ENCODE measurements around the gene GDPD5. TPM values are rescaled to one million over a fixed set of nuclear protein-coding genes. Genes with fewer than 3 reads are reported as not detected.

Gene GDPD5
- total RNA-seq, 1 experiment from 2014 or later = 7.8 TPM

DNA sequence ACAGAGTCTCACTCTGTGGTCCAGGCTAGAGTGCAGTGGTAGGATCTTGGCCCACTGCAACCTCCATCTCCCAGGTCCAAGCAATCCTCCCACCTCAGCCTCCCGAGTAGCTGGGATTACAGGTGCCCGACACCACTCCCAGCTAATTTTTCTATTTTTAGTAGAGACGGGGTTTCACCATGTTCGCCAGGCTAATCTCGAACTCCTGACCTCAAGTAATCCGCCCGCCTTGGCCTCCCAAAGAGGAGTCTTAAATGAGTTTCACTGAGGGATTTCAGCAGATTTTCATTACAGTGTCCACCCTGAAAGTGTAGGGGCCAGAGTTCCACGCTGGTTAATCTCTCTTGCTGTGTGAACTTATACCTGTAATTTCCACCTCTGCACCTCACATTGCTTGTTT, 126.8 kb downstream of the GDPD5 start:
- Mint-ChIP-seq H3K4me1 (peaks cover 22 to 28% of the 10 kb centered on the region in 2 experiments), H3K27ac (peak overlapping the region in 2 of 3 experiments; percentile 46 to 99; a peak in 2 of 7 replicates), H3K9me3 (peaks cover 4 to 6% of the 10 kb centered on the region in 2 experiments; a peak in 3 of 5 replicates), H3K36me3 (ENCODE audit: insufficient read depth in 1 of 3, low read depth in 3 of 3) (peaks cover 45 to 47% (median 47%) of the 10 kb centered on the region in 3 experiments), H3K4me3 (peak overlapping the region; percentile 97 to 99), H3K27me3 (ENCODE audit: low read depth) (no peaks in the 10 kb centered on the region; the same call in 1 of the 2 replicates)
- Histone ChIP-seq H3K27ac (ENCODE audit: insufficient read length, low read depth, low read length) (no peak overlapping the region), H3K27me3 (ENCODE audit: insufficient read depth, low read length) (no peaks in the 10 kb centered on the region), H3K79me1 (ENCODE audit: insufficient read depth, low read depth, low read length, poor library complexity, severe bottlenecking) (peaks cover 8% of the 10 kb centered on the region), H2AK5ac (ENCODE audit: insufficient read length, low read length) (no peak overlapping the region), H3K23ac (ENCODE audit: insufficient read length, low read depth, low read length) (no peak overlapping the region), H2AFZ (ENCODE audit: low read length) (peak overlapping the region; percentile 53), H2BK5ac (ENCODE audit: insufficient read length, low read length) (no peak overlapping the region), H3K9ac (ENCODE audit: extremely low read depth, insufficient read length, low read length) (no peak overlapping the region), H3K18ac (ENCODE audit: insufficient read length, low read depth, low read length) (no peak overlapping the region), H4K8ac (replicated peaks; ENCODE audit: insufficient read length, low read depth, low read length) (no peak overlapping the region), H3K4ac (ENCODE audit: low read depth, low read length) (no peak overlapping the region), H3K23me2 (ENCODE audit: insufficient read length, low read depth, low read length, poor library complexity, severe bottlenecking) (peaks cover 9% of the 10 kb centered on the region), H3T11ph (ENCODE audit: low read length) (no peak overlapping the region), H3K4me1 (ENCODE audit: insufficient read depth, low read length) (no peaks in the 10 kb centered on the region; the same call in 1 of the 2 replicates), H2BK120ac (ENCODE audit: low read depth, low read length, poor library complexity, severe bottlenecking) (no peak overlapping the region), H4K91ac (ENCODE audit: insufficient read length, low read depth, low read length) (no peak overlapping the region), H4K5ac (ENCODE audit: insufficient read length, low read depth, low read length) (no peak overlapping the region), H3K9me3 (ENCODE audit: control insufficient read depth, low read depth, low read length) (no peaks in the 10 kb centered on the region), H3K4me2 (ENCODE audit: insufficient read depth, insufficient read length, low read length) (no peak overlapping the region), H3K56ac (ENCODE audit: insufficient read length, low read depth, low read length) (no peak overlapping the region), H3K79me2 (ENCODE audit: insufficient read depth, low read length) (peaks cover 28% of the 10 kb centered on the region), H2BK20ac (ENCODE audit: low read depth, low read length, poor library complexity, severe bottlenecking) (no peak overlapping the region), H4K20me1 (ENCODE audit: control insufficient read depth, insufficient read depth, insufficient read length) (peaks cover 3% of the 10 kb centered on the region), H2BK15ac (ENCODE audit: low read depth, low read length) (no peak overlapping the region), H3K14ac (ENCODE audit: insufficient read depth, low read length) (no peak overlapping the region), H2BK12ac (ENCODE audit: insufficient read length, low read depth, low read length) (no peak overlapping the region)
- TF ChIP-seq, protein P1, sequence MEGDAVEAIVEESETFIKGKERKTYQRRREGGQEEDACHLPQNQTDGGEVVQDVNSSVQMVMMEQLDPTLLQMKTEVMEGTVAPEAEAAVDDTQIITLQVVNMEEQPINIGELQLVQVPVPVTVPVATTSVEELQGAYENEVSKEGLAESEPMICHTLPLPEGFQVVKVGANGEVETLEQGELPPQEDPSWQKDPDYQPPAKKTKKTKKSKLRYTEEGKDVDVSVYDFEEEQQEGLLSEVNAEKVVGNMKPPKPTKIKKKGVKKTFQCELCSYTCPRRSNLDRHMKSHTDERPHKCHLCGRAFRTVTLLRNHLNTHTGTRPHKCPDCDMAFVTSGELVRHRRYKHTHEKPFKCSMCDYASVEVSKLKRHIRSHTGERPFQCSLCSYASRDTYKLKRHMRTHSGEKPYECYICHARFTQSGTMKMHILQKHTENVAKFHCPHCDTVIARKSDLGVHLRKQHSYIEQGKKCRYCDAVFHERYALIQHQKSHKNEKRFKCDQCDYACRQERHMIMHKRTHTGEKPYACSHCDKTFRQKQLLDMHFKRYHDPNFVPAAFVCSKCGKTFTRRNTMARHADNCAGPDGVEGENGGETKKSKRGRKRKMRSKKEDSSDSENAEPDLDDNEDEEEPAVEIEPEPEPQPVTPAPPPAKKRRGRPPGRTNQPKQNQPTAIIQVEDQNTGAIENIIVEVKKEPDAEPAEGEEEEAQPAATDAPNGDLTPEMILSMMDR (conservative IDR thresholded peaks at IDR 0.05) = no peak
- DNase-seq = no peak
- no CpG with 5 or more reads among the region's 8 CpGs for WGBS (ENCODE audit: extremely low coverage, insufficient read length, low lambda C conversion rate)
